GM19238 (cell line): Measurements from ENCODE around the gene SUGCT.
"Not testable (repeated sequence)": the region's sequence is repeated elsewhere in the genome, so short reads cannot be mapped to it uniquely, and the experiment has no call there.

Experiments
- DNase-seq: peaks from one replicate; pipeline ENCODE4 v3.0.0; 2011; ENCODE audit warnings: low spot score; ENCODE audit not compliant: insufficient read length

Gene SUGCT

GRCh38 chr7:40138973-40139372 is 4.2 kb downstream of the SUGCT start:
- no peak for DNase-seq

GRCh38 chr7:40139891-40140290 is 5.1 kb downstream of the SUGCT start:
- DNase-seq: not testable (repeated sequence)

- not testable (repeated sequence) for DNase-seq
Observed at GRCh38 chr7:40141916-40142315, 7.1 kb downstream of the SUGCT start.

GRCh38 chr7:40145596-40146130 is 10.9 kb downstream of the SUGCT start:
- DNase-seq: not testable (repeated sequence)

GRCh38 chr7:40147371-40148246 is 12.8 kb downstream of the SUGCT start:
- no peak for DNase-seq

GRCh38 chr7:40148247-40148580 is 13.4 kb downstream of the SUGCT start:
- not testable (repeated sequence) for DNase-seq

- DNase-seq: no peak
Observed at GRCh38 chr7:40148671-40149070, 13.9 kb downstream of the SUGCT start.

- no peak for DNase-seq
Observed at GRCh38 chr7:40151504-40151903, 16.7 kb downstream of the SUGCT start.

- DNase-seq: no peak
Observed at GRCh38 chr7:40156988-40157387, 22.2 kb downstream of the SUGCT start.

- no peak for DNase-seq
Observed at GRCh38 chr7:40162516-40162915, 27.7 kb downstream of the SUGCT start.

GRCh38 chr7:40165216-40165615 is 30.4 kb downstream of the SUGCT start:
- DNase-seq: no peak

- no peak for DNase-seq
Observed at GRCh38 chr7:40167291-40167690, 32.5 kb downstream of the SUGCT start.

GRCh38 chr7:40168266-40168665 is 33.5 kb downstream of the SUGCT start:
- not testable (repeated sequence) for DNase-seq

- DNase-seq: not testable (repeated sequence)
Observed at GRCh38 chr7:40173121-40173520, 38.3 kb downstream of the SUGCT start.

- not testable (repeated sequence) for DNase-seq
Observed at GRCh38 chr7:40175256-40175655, 40.5 kb downstream of the SUGCT start.

- DNase-seq: no peak
Observed at GRCh38 chr7:40175725-40176510, 41.1 kb downstream of the SUGCT start.

- DNase-seq: no peak
Observed at GRCh38 chr7:40177071-40177470, 42.3 kb downstream of the SUGCT start.

- DNase-seq: no peak
Observed at GRCh38 chr7:40182452-40182851, 47.6 kb downstream of the SUGCT start.

- DNase-seq: no peak
Observed at GRCh38 chr7:40186586-40186985, 51.8 kb downstream of the SUGCT start.

GRCh38 chr7:40192036-40192435 is 57.2 kb downstream of the SUGCT start:
- DNase-seq: no peak

GRCh38 chr7:40194745-40195144 is 59.9 kb downstream of the SUGCT start:
- DNase-seq: no peak

GRCh38 chr7:40197527-40197926 is 62.7 kb downstream of the SUGCT start:
- no peak for DNase-seq
